Measurements from ENCODE around the gene ZNF205. TPM values are rescaled to one million over a fixed set of nuclear protein-coding genes. Genes with fewer than 3 reads are reported as not detected.

The ZNF205 gene
- total and polyA plus RNA-seq, 2 of the 13 experiments (the other 11 are each of a cell fraction or from before 2014, with no cell fraction given), result 5.8 to 10.2 TPM

DNA sequence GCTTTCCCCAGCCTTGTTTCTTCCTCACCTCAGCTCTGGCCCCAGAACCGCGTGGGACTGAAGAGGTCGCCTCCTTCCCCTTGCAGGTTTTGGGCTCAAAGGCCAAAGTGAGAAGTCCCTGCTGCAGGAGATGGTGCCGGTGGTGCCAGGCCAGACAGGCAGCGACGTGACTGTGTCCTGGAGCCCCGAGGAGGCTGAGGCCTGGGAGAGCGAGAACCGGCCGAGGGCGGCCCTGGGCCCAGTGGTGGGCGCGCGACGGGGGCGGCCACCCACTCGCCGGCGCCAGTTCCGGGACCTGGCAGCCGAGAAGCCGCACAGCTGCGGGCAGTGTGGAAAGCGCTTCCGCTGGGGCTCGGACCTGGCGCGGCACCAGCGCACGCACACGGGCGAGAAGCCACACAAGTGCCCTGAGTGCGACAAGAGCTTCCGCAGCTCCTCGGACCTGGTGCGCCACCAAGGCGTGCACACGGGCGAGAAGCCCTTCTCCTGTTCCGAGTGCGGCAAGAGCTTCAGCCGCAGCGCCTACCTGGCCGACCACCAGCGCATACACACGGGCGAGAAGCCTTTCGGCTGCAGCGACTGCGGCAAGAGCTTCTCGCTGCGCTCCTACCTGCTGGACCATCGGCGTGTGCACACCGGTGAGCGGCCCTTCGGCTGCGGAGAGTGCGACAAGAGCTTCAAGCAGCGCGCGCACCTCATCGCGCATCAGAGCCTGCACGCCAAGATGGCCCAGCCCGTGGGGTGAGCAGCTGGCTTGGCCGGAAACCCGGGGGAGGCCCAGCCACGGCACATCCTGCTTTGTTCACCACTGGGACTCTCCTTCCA lies 28.4 kb downstream of the ZNF205 start:
- H3K4me3 ChIP-seq (replicated peaks in 1 of 3; ENCODE audit: insufficient read depth in 1 of 3, low read depth in 2 of 3, low read length in 3 of 3), result no peak overlapping the region
- TF ChIP-seq GMEB2 (CRISPR knock-in tag; IDR thresholded peaks at IDR 0.05; ENCODE audit: low read depth), result no peak
- H3K9me3 ChIP-seq (ENCODE audit: low read length), result no peaks in the 10 kb centered on the region
- ATAC-seq, result no peak
- FAIRE-seq, result no peak
- ChIA-PET CTCF (ENCODE audit: low intra/inter-chr PET ratio, low total read pairs) (no interaction called here), POLR2A (no interaction called here)
- no peaks in the 10 kb centered on the region for H3K79me2 ChIP-seq (ENCODE audit: insufficient read depth, low read length)
- peaks cover 33% of the 10 kb centered on the region for H3K4me1 ChIP-seq (ENCODE audit: insufficient read depth, low read length)
- 95% methylated on average over 47 of the region's 69 CpGs for WGBS (ENCODE audit: low lambda C conversion rate)
- in situ Hi-C loops (cut with HindIII; ENCODE audit: extremely low pct_ligation_motif_present, low pct_unique_long_range_greater_than_20kb), result no loop called here
- H2AFZ ChIP-seq (ENCODE audit: low read length), result no peak overlapping the region
- H3K9ac ChIP-seq (ENCODE audit: insufficient read depth, low read depth, low read length), result no peak overlapping the region
- H4K20me1 ChIP-seq (ENCODE audit: insufficient read depth, low read length), result no peaks in the 10 kb centered on the region
- no peak for DNase-seq (ENCODE audit: low spot score)
- no peak overlapping the region for H3K27ac ChIP-seq (ENCODE audit: extremely low read length, insufficient read depth, low read length)
- H3K36me3 ChIP-seq (replicated peaks in 1 of 2; ENCODE audit: control insufficient read depth in 1 of 2, insufficient read depth in 2 of 2, low read length in 2 of 2), result no peaks in the 10 kb centered on the region
- H3K4me2 ChIP-seq (ENCODE audit: low read depth, low read length), result no peak overlapping the region
- H3K27me3 ChIP-seq (ENCODE audit: control insufficient read depth in 1 of 2, insufficient read depth in 2 of 2, low read length in 2 of 2), result peaks cover 0 to under 1% of the 10 kb centered on the region in 2 experiments; a peak in 1 of 5 replicates
- BruUV-seq (replicated peaks), result no TSS peak
- intact Hi-C loops (cut with micrococcal nuclease; ENCODE audit: unreplicated experiment), result no loop called here

DNA sequence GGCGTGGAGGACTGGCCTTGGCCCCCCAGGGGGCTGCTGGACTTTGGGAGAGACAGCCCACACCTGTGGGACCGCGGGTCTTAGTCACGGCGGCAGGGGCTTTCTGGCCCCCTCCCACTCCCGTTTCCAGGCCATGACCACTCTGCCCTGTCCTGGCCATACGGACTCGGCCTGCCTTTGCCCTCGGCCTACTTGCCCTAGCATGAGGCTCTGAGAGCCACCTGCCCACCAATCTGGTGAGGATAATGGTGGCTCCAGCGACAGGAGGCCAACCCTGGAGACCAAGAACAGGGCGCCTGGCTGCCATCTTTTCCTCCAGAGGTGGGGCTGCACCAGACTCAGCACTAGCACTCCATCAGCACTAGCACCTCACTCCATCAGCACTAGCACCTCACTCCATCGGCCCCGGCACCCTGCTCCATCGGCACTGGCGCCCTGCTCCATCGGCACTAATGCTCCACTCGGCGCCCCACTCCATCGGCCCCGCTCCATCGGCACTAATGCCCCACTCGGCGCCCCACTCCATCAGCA lies 29.5 kb downstream of the ZNF205 start:
- H2AFZ ChIP-seq (ENCODE audit: low read length), result no peak overlapping the region
- H3K27me3 ChIP-seq (ENCODE audit: control insufficient read depth in 1 of 2, insufficient read depth in 2 of 2, low read length in 2 of 2), result peaks cover 0 to 7% of the 10 kb centered on the region in 2 experiments; a peak in 1 of 5 replicates
- DNase-seq (ENCODE audit: low spot score), result no peak
- no peak for FAIRE-seq
- no peak overlapping the region for H3K4me3 ChIP-seq (replicated peaks in 1 of 3; ENCODE audit: insufficient read depth in 1 of 3, low read depth in 2 of 3, low read length in 3 of 3)
- in situ Hi-C loops (cut with HindIII; ENCODE audit: extremely low pct_ligation_motif_present, low pct_unique_long_range_greater_than_20kb), result no loop called here
- ChIA-PET POLR2A (no interaction called here), CTCF (ENCODE audit: low intra/inter-chr PET ratio, low total read pairs) (no interaction called here)
- no peak overlapping the region for H3K4me2 ChIP-seq (ENCODE audit: low read depth, low read length)
- no peak overlapping the region for H3K9ac ChIP-seq (ENCODE audit: insufficient read depth, low read depth, low read length)
- no peaks in the 10 kb centered on the region for H3K36me3 ChIP-seq (replicated peaks in 1 of 2; ENCODE audit: control insufficient read depth in 1 of 2, insufficient read depth in 2 of 2, low read length in 2 of 2)
- BruUV-seq (replicated peaks), result no TSS peak
- no peaks in the 10 kb centered on the region for H3K79me2 ChIP-seq (ENCODE audit: insufficient read depth, low read length)
- no peak overlapping the region for H3K27ac ChIP-seq (ENCODE audit: extremely low read length, insufficient read depth, low read length)
- peaks cover 36% of the 10 kb centered on the region for H3K4me1 ChIP-seq (ENCODE audit: insufficient read depth, low read length)
- ATAC-seq, result no peak
- WGBS (ENCODE audit: low lambda C conversion rate), result 94% methylated on average over 16 of the region's 23 CpGs
- intact Hi-C loops (cut with micrococcal nuclease; ENCODE audit: unreplicated experiment), result no loop called here
- no peaks in the 10 kb centered on the region for H4K20me1 ChIP-seq (ENCODE audit: insufficient read depth, low read length)
- H3K9me3 ChIP-seq (ENCODE audit: low read length), result no peaks in the 10 kb centered on the region
- no peak for TF ChIP-seq ATF5 (CRISPR knock-in tag; IDR thresholded peaks at IDR 0.05; ENCODE audit: low read depth)
- TF ChIP-seq HMGA1 (CRISPR knock-in tag; conservative IDR thresholded peaks at IDR 0.05), result no peak
- no peak for TF ChIP-seq ZNF414 (CRISPR knock-in tag; IDR thresholded peaks at IDR 0.05)
- TF ChIP-seq THYN1 (CRISPR knock-in tag; IDR thresholded peaks at IDR 0.05; ENCODE audit: borderline replicate concordance, low read depth), result no peak
- no peak for TF ChIP-seq SNAI1 (CRISPR knock-in tag; IDR thresholded peaks at IDR 0.05; ENCODE audit: borderline replicate concordance)
- no peak for TF ChIP-seq DNMT3B (CRISPR knock-in tag; conservative IDR thresholded peaks at IDR 0.05)
- TF ChIP-seq ZZZ3 (CRISPR knock-in tag; IDR thresholded peaks at IDR 0.05; ENCODE audit: borderline replicate concordance), result no peak
- TF ChIP-seq ZFP36L2 (CRISPR knock-in tag; IDR thresholded peaks at IDR 0.05), result no peak
- TF ChIP-seq ZNF333 (CRISPR knock-in tag; IDR thresholded peaks at IDR 0.05; ENCODE audit: borderline replicate concordance), result no peak
- no peak for TF ChIP-seq CENPT (CRISPR knock-in tag; IDR thresholded peaks at IDR 0.05; ENCODE audit: low read depth)
- TF ChIP-seq ZNF20 (CRISPR knock-in tag; IDR thresholded peaks at IDR 0.05), result no peak
- TF ChIP-seq ZNF3 (CRISPR knock-in tag; IDR thresholded peaks at IDR 0.05), result no peak

All from HepG2 (cell line).